GOT3 (cell line): ENCODE data around the gene PHB1.
"Not testable (repeated sequence)": the region's sequence is repeated elsewhere in the genome, so short reads cannot be mapped to it uniquely, and the experiment has no call there.

Experiments used
- DNase-seq: peaks from one replicate; lab custom pipeline; 2025; ENCODE audit warnings: mixed read lengths; lab: John Stamatoyannopoulos, UW

The PHB1 gene

GRCh38 chr17:49439673-49440571 is 25.2 kb upstream of the PHB1 start:
- DNase-seq = no peak

- DNase-seq = no peak
These were observed 24.6 kb upstream of the PHB1 start for GRCh38 chr17:49439305-49439672.

- DNase-seq = no peak
These were observed 24.0 kb upstream of the PHB1 start for GRCh38 chr17:49438436-49439278.

- no peak for DNase-seq
These were observed 23.2 kb upstream of the PHB1 start for GRCh38 chr17:49437696-49438435.

GRCh38 chr17:49436174-49436573 is 21.5 kb upstream of the PHB1 start:
- DNase-seq = no peak

- DNase-seq = no peak
These were observed 21.0 kb upstream of the PHB1 start for GRCh38 chr17:49435671-49436029.

GRCh38 chr17:49434821-49435670 is 20.4 kb upstream of the PHB1 start:
- DNase-seq = no peak

- no peak for DNase-seq
These were observed 18.5 kb upstream of the PHB1 start for GRCh38 chr17:49433000-49433694.

- DNase-seq = no peak
These were observed 17.1 kb upstream of the PHB1 start for GRCh38 chr17:49431743-49432142.

GRCh38 chr17:49425004-49425286 is 10.3 kb upstream of the PHB1 start:
- DNase-seq = no peak

GRCh38 chr17:49424276-49425003 is 9.8 kb upstream of the PHB1 start:
- not testable (repeated sequence) for DNase-seq

- DNase-seq = no peak
These were observed 8.0 kb upstream of the PHB1 start for GRCh38 chr17:49422714-49423113.

GRCh38 chr17:49419761-49420160 is 5.1 kb upstream of the PHB1 start:
- DNase-seq = not testable (repeated sequence)

GRCh38 chr17:49418754-49419740 is 4.4 kb upstream of the PHB1 start:
- DNase-seq = not testable (repeated sequence)

GRCh38 chr17:49414271-49414621 is 436 bp downstream of the PHB1 start:
- DNase-seq = no peak

- DNase-seq = no peak
These were observed 5.6 kb downstream of the PHB1 start for GRCh38 chr17:49409066-49409465.

GRCh38 chr17:49407981-49408501 is 6.6 kb downstream of the PHB1 start:
- DNase-seq = no peak

- no peak for DNase-seq
These were observed 7.6 kb downstream of the PHB1 start for GRCh38 chr17:49407086-49407485.
